GM12801 (cell line): ENCODE measurements around the gene CNTN4.

Source experiments
- CTCF ChIP-seq: IDR thresholded peaks from one replicate; pipeline ENCODE4 v1.5.1; 2011; ENCODE audit warnings: control low read depth; ENCODE audit not compliant: insufficient read length; ENCODE audit errors: extremely low read depth

Gene CNTN4

GRCh38 chr3:2967871-2968270 is 869.2 kb downstream of the CNTN4 start:
- no peak for TF ChIP-seq CTCF

- TF ChIP-seq CTCF = no peak
Measured at GRCh38 chr3:2968475-2968874, 869.8 kb downstream of the CNTN4 start.

- no peak for TF ChIP-seq CTCF
Measured at GRCh38 chr3:2976212-2976611, 877.5 kb downstream of the CNTN4 start.

GRCh38 chr3:2976796-2977195 is 878.1 kb downstream of the CNTN4 start:
- TF ChIP-seq CTCF = no peak

- no peak for TF ChIP-seq CTCF
Measured at GRCh38 chr3:2978977-2979732, 880.5 kb downstream of the CNTN4 start.

- TF ChIP-seq CTCF = no peak
Measured at GRCh38 chr3:2984005-2984830, 885.6 kb downstream of the CNTN4 start.

- no peak for TF ChIP-seq CTCF
Measured at GRCh38 chr3:2984831-2985220, 886.2 kb downstream of the CNTN4 start.
